ENCODE results near the gene RIT1. TPM values are rescaled to one million over a fixed set of nuclear protein-coding genes. Genes with fewer than 3 reads are reported as not detected.
A peak's percentile ranks its signal among the peaks of the same experiment; 100 is the strongest.
"Not testable (repeated sequence)": the region's sequence is repeated elsewhere in the genome, so short reads cannot be mapped to it uniquely, and the experiment has no call there.

RIT1 gene
- polyA plus RNA-seq, 10 donors: 20.7 to 33.1 (median 25.6) TPM

- DNase-seq: not testable (repeated sequence)
Observed at GRCh38 chr1:155896476-155896875, 14.7 kb downstream of the RIT1 start.

- not testable (repeated sequence) for DNase-seq
Observed at GRCh38 chr1:155895617-155896016, 15.5 kb downstream of the RIT1 start.

- DNase-seq: peak; percentile 47 to 83 (median 79)
Observed at GRCh38 chr1:155893389-155894142, 17.6 kb downstream of the RIT1 start.

GRCh38 chr1:155892796-155893195 is 18.4 kb downstream of the RIT1 start:
- DNase-seq: peak in 2 of 3 donors; percentile 26 to 47

- no peak for DNase-seq
Observed at GRCh38 chr1:155890251-155890650, 20.9 kb downstream of the RIT1 start.

- no peak for DNase-seq
Observed at GRCh38 chr1:155889566-155889965, 21.6 kb downstream of the RIT1 start.

- DNase-seq: no peak
Observed at GRCh38 chr1:155888481-155888880, 22.7 kb downstream of the RIT1 start.

- DNase-seq: no peak
Observed at GRCh38 chr1:155884982-155885381, 26.2 kb downstream of the RIT1 start.

GRCh38 chr1:155884031-155884960 is 26.9 kb downstream of the RIT1 start:
- no peak for DNase-seq

GRCh38 chr1:155882766-155883165 is 28.4 kb downstream of the RIT1 start:
- no peak for DNase-seq

- DNase-seq: no peak
Observed at GRCh38 chr1:155882235-155882634, 28.9 kb downstream of the RIT1 start.

- DNase-seq: no peak
Observed at GRCh38 chr1:155880950-155881349, 30.2 kb downstream of the RIT1 start.

- DNase-seq: no peak
Observed at GRCh38 chr1:155880251-155880650, 30.9 kb downstream of the RIT1 start.

GRCh38 chr1:155877945-155878344 is 33.2 kb downstream of the RIT1 start:
- no peak for DNase-seq

- no peak for DNase-seq
Observed at GRCh38 chr1:155873860-155874259, 37.3 kb downstream of the RIT1 start.

GRCh38 chr1:155872527-155872926 is 38.6 kb downstream of the RIT1 start:
- DNase-seq: no peak

- DNase-seq: peak; percentile 42 to 81 (median 59)
Observed at GRCh38 chr1:155871390-155871789, 39.8 kb downstream of the RIT1 start.

- DNase-seq: no peak
Observed at GRCh38 chr1:155867766-155868165, 43.4 kb downstream of the RIT1 start.

- DNase-seq: no peak
Observed at GRCh38 chr1:155864393-155864792, 46.8 kb downstream of the RIT1 start.

GRCh38 chr1:155861896-155862295 is 49.3 kb downstream of the RIT1 start:
- no peak for DNase-seq

GRCh38 chr1:155860970-155861510 is 50.1 kb downstream of the RIT1 start:
- DNase-seq: peak in 2 of 3 donors; percentile 15 to 39

Data from muscle of back (tissue), 11 donors.